MCF 10A (cell line): ENCODE results near the gene BRINP3. TPM values are rescaled to one million over a fixed set of nuclear protein-coding genes. Genes with fewer than 3 reads are reported as not detected.

ENCODE experiments used
- BruUV-seq: library from RNA; stranded (reverse); fragments of 400-500 nt; replicated peaks from 2 replicates; lab custom pipeline; 2021; lab: Mats Ljungman, UMichigan
- CTCF ChIA-PET: fragments of 300-600 bp; sonication (Branson Sonifier 250); formaldehyde crosslinking; extraction: SDS; loops from one replicate; lab custom pipeline; 2021; ENCODE audit warnings: antibody characterized with exemption, inconsistent platforms; lab: Yijun Ruan, JAX
- POLR2A ChIA-PET: fragments of 300-600, 350-650 bp; sonication (Branson Sonifier 250); formaldehyde crosslinking; extraction: SDS; loops from one replicate; lab custom pipeline; 2020; ENCODE audit warnings: antibody characterized with exemption, inconsistent platforms; lab: Yijun Ruan, JAX
- DNase-seq: peaks from one replicate; pipeline ENCODE4 v3.0.0-alpha.2; 2018; ENCODE audit not compliant: unreplicated experiment
- H3K27ac Mint-ChIP-seq: one replicate; pipeline ENCODE4 v1.8.0; 2022; ENCODE audit warnings: mild to moderate bottlenecking, low read depth, mixed read lengths; ENCODE audit not compliant: unreplicated experiment
- H3K27me3 Mint-ChIP-seq: one replicate; pipeline ENCODE4 v1.8.0; 2022; ENCODE audit warnings: mixed read lengths; ENCODE audit not compliant: insufficient read depth, unreplicated experiment
- H3K36me3 Mint-ChIP-seq: one replicate; pipeline ENCODE4 v1.8.0; 2022; ENCODE audit warnings: mild to moderate bottlenecking, moderate library complexity, mixed read lengths; ENCODE audit not compliant: insufficient read depth, unreplicated experiment
- H3K4me1 Mint-ChIP-seq: one replicate; pipeline ENCODE4 v1.8.0; 2022; ENCODE audit warnings: mixed read lengths; ENCODE audit not compliant: insufficient read depth, unreplicated experiment
- H3K4me3 Mint-ChIP-seq: one replicate; pipeline ENCODE4 v1.8.0; 2022; ENCODE audit warnings: mild to moderate bottlenecking, moderate library complexity, mixed read lengths; ENCODE audit not compliant: unreplicated experiment
- H3K9me3 Mint-ChIP-seq: one replicate; pipeline ENCODE4 v1.8.0; 2022; ENCODE audit warnings: mixed read lengths; ENCODE audit not compliant: unreplicated experiment
- intact Hi-C: fragments of 100-400 bp; cut with micrococcal nuclease; formaldehyde crosslinking; loops from 2 replicates; pipeline ENCODE4 v1.14.1; 2022
- total RNA-seq: library from RNA; stranded (reverse); gene quantifications from 2 replicates; pipeline ENCODE4 v1.2.3, GENCODE V29; 2022
- TF ChIP-seq, protein P1 (sequence below): fragments of 200-600 bp; IDR thresholded peaks from one replicate; pipeline ENCODE4 v1.8.0; 2022; ENCODE audit warnings: antibody characterized with exemption, mild to moderate bottlenecking; ENCODE audit not compliant: unreplicated experiment

Gene BRINP3
- total RNA-seq, 1 experiment from 2014 or later = 0.26 TPM

DNA sequence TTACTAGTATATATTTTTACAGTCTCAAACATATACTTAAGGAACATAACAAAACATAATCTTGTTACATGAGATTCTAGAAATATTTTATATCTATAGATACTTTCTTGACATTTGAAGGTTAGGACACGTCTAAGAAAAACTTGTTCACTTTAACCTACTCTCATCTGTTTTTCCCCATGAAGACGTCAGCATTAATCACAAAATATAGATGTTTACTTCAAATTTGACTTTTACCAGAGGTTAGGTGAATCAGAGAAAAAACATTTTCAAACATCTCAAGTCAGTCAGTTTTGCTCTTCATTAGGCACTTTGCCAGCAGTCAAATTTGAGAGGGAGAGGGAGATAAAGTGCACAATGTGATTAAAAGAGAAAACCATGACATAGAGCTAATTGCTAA lies 47.7 kb downstream of the BRINP3 start:
- Mint-ChIP-seq H3K4me1 (no peaks in the 10 kb centered on the region), H3K4me3 (no peak overlapping the region), H3K27ac (no peak overlapping the region), H3K36me3 (no peaks in the 10 kb centered on the region), H3K9me3 (no peaks in the 10 kb centered on the region), H3K27me3 (no peaks in the 10 kb centered on the region)
- no peak for DNase-seq
- BruUV-seq = no TSS peak
- POLR2A ChIA-PET = no interaction called here
- CTCF ChIA-PET = interaction anchor here (1.2 to 1.5 kb wide), 3 partner anchors 11 to 1648 kb away, joined by 3 to 5 read pairs (median 4); no protein-coding TSS in a partner anchor
- TF ChIP-seq, protein P1, sequence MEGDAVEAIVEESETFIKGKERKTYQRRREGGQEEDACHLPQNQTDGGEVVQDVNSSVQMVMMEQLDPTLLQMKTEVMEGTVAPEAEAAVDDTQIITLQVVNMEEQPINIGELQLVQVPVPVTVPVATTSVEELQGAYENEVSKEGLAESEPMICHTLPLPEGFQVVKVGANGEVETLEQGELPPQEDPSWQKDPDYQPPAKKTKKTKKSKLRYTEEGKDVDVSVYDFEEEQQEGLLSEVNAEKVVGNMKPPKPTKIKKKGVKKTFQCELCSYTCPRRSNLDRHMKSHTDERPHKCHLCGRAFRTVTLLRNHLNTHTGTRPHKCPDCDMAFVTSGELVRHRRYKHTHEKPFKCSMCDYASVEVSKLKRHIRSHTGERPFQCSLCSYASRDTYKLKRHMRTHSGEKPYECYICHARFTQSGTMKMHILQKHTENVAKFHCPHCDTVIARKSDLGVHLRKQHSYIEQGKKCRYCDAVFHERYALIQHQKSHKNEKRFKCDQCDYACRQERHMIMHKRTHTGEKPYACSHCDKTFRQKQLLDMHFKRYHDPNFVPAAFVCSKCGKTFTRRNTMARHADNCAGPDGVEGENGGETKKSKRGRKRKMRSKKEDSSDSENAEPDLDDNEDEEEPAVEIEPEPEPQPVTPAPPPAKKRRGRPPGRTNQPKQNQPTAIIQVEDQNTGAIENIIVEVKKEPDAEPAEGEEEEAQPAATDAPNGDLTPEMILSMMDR = no peak
- intact Hi-C loops = loop anchor here (10.0 kb wide), 2 partner anchors 995 to 1645 kb away; no protein-coding TSS in a partner anchor

DNA sequence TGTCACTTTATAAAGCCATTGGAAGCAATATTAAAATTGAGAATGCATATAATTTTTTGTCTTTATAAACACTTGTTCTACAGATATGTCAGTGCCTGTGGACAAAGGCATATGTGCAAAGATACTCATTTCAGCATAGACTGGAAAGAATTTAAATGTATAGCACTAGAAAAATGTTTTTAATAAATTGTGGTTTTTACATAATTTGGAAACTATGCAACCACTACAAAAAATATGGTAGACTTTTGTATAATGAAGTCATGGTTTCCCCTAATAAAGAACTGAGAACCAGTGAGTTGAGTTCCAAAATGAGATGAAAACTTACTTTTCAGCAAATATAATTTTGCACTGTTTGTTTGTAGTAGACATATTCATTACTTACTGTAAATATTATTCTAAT lies 48.5 kb downstream of the BRINP3 start:
- H3K27ac Mint-ChIP-seq = no peak overlapping the region
- TF ChIP-seq, protein P1 = no peak
- BruUV-seq = no TSS peak
- DNase-seq = no peak
- H3K36me3 Mint-ChIP-seq = no peaks in the 10 kb centered on the region
- ChIA-PET POLR2A (interaction anchor here (0.5 kb wide), 1 partner anchor 1324 kb away, joined by 6 read pairs; no protein-coding TSS in a partner anchor), CTCF (interaction anchor here (0.5 to 0.6 kb wide), 3 partner anchors 28 to 1048 kb away, joined by 3 to 4 read pairs (median 3); no protein-coding TSS in a partner anchor)
- no peak overlapping the region for H3K4me3 Mint-ChIP-seq
- H3K27me3 Mint-ChIP-seq = no peaks in the 10 kb centered on the region
- H3K9me3 Mint-ChIP-seq = no peaks in the 10 kb centered on the region
- intact Hi-C loops = no loop called here
- H3K4me1 Mint-ChIP-seq = no peaks in the 10 kb centered on the region

DNA sequence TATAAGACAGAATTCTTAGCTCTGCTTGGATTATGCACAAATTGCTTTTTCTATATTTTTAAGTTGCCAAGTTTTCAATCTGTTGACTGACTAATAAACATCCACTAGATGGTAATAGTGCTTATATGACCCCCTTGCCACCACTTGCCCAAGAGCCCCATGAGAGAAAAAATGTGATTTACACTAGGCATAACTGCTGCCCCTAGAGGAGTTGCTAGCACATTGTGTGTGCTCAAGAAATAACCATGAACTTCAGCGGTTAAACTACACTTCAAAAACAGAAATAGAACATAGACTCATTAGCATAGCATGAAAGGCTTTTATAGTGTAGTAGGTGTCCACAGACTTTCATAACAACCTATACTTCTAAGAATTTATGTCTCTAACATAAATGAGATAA lies 61.4 kb downstream of the BRINP3 start:
- no peak for DNase-seq
- BruUV-seq = no TSS peak
- Mint-ChIP-seq H3K36me3 (no peaks in the 10 kb centered on the region), H3K27ac (no peak overlapping the region), H3K27me3 (no peaks in the 10 kb centered on the region), H3K4me3 (no peak overlapping the region), H3K4me1 (no peaks in the 10 kb centered on the region), H3K9me3 (no peaks in the 10 kb centered on the region)
- TF ChIP-seq, protein P1 = no peak
- intact Hi-C loops = no loop called here
- POLR2A ChIA-PET = interaction anchor here (0.7 kb wide), 1 partner anchor 12 kb away, joined by 3 read pairs; no protein-coding TSS in a partner anchor
- CTCF ChIA-PET = interaction anchor here (0.7 kb wide), 1 partner anchor 273 kb away, joined by 3 read pairs; no protein-coding TSS in a partner anchor

DNA sequence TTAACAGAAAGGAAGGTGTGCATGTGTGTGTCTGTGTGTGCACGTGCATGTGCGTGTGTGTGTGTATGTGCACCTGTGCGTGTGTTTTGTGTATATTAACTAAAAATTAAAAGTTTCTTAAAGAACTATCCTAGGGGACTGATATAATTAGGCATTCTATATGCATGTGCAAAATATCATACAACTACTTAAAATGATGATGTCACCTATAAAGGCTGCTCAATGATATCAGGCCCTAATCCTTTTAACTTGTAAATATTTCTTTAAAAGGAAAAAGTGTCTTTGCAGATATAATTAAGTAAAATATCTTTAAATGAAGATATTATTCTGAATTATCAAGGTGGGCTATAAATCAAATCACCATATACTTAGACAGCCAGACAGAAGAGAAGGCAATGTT lies 64.5 kb downstream of the BRINP3 start:
- POLR2A ChIA-PET = no interaction called here
- CTCF ChIA-PET = no interaction called here
- H3K4me3 Mint-ChIP-seq = no peak overlapping the region
- intact Hi-C loops = no loop called here
- no peaks in the 10 kb centered on the region for H3K36me3 Mint-ChIP-seq
- TF ChIP-seq, protein P1 = no peak
- DNase-seq = no peak
- H3K9me3 Mint-ChIP-seq = no peaks in the 10 kb centered on the region
- no TSS peak for BruUV-seq
- no peak overlapping the region for H3K27ac Mint-ChIP-seq
- H3K27me3 Mint-ChIP-seq = no peaks in the 10 kb centered on the region
- no peaks in the 10 kb centered on the region for H3K4me1 Mint-ChIP-seq
